Suprapubic skin (tissue), 3 donors: Measurements from ENCODE around the gene KIAA0753.

ENCODE experiments used
- CTCF ChIP-seq, 2 donors: fragments of 200-600 bp in 1 of 2; fragments of 450-650 bp in 1 of 2; sonication (generic) in 1 of 2; IDR thresholded peaks; one replicate each; pipeline ENCODE4 v1.5.1; 2016 to 2019; ENCODE audit warnings: antibody characterized with exemption in 2 of 2, mild to moderate bottlenecking in 1 of 2, moderate library complexity in 1 of 2
- EP300 ChIP-seq: sonication (generic); formaldehyde crosslinking; IDR thresholded peaks from one replicate; pipeline ENCODE4 v1.6.1; 2017; ENCODE audit warnings: antibody characterized with exemption
- POLR2A ChIP-seq, 2 donors: fragments of 450-650 bp; IDR thresholded peaks; one replicate each; pipeline ENCODE4 v1.6.1; 2017; ENCODE audit warnings: antibody characterized with exemption in 2 of 2, mild to moderate bottlenecking in 2 of 2, moderate library complexity in 2 of 2

GRCh38 chr17:6551869-6552531, 88.5 kb downstream of the KIAA0753 start:
- TF ChIP-seq CTCF (IDR thresholded peaks at IDR 0.05) = no peak
- no peak for TF ChIP-seq EP300
- no peak for TF ChIP-seq POLR2A (IDR thresholded peaks at IDR 0.05)
